HG02759 (cell line): ENCODE data around the gene KATNAL1.
"Not testable (repeated sequence)": the region's sequence is repeated elsewhere in the genome, so short reads cannot be mapped to it uniquely, and the experiment has no call there.

Experiments
- ATAC-seq: cut with Tn5 transposase; IDR thresholded peaks from one replicate; pipeline ENCODE4 v1.9.1; 2021; ENCODE audit warnings: mild to moderate bottlenecking, moderate library complexity; ENCODE audit not compliant: unreplicated experiment

The KATNAL1 gene

GRCh38 chr13:30295116-30295515 lies 12.2 kb downstream of the KATNAL1 start:
- no peak for ATAC-seq

DNA sequence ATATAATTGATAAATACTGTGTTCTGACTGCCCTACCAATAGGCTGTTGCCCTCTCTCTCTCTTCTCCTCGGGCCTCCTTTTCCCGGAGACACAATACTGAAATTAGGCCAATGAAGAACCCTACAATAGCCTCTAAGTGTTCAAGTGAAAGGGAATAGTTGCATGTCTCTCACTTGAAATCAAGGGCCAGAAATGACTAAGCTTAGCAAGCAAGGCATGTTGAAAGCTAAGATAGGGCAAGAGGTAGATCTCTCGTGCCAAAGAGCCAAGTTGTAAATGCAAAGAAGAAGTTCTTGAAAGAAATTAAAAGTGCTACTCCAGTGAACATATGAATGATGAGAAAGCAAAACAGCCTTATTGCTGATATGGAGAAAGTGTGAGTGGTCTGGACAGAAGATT lies 13.3 kb downstream of the KATNAL1 start:
- ATAC-seq = no peak

DNA sequence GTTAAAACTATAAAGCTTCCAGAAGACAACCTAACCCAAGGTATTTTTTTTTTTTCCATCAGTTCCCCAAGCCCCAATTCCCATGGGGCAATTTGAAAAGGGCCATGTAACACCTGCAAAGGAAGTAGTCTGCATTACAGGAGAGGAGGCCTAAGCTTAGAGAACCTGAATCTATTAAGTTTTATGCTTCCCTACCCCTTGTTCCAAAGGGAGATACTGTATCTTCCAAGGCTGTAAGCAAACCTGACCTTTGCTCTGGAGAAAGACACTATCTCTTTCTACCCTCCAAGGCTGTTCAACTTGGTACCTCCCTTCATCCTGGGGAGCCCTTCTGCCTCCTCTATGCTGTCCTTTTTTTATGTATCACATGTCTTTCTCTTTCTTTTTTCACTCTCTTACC lies 15.0 kb downstream of the KATNAL1 start:
- no peak for ATAC-seq

GRCh38 chr13:30290812-30291436 lies 16.4 kb downstream of the KATNAL1 start:
- no peak for ATAC-seq

DNA sequence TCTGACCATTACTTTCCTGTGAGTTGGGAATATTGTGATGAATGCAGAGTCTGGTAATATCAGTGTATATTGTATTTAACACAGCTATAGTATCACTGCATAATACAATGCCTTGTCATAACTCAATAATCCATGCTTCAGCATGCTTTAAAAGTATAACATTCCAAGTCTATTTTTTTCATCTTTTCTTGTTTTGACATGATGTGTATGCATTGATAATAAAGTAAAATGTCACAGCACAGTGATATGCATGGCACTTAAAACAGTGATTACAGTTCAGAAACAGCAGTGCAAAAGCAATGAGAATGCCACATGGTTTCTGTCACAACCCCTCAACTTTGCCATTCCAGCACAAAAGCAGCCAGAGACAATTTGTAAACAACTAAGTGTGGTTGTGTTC lies 17.8 kb downstream of the KATNAL1 start:
- ATAC-seq = no peak

GRCh38 chr13:30286059-30286458 lies 21.3 kb downstream of the KATNAL1 start:
- ATAC-seq = not testable (repeated sequence)

DNA sequence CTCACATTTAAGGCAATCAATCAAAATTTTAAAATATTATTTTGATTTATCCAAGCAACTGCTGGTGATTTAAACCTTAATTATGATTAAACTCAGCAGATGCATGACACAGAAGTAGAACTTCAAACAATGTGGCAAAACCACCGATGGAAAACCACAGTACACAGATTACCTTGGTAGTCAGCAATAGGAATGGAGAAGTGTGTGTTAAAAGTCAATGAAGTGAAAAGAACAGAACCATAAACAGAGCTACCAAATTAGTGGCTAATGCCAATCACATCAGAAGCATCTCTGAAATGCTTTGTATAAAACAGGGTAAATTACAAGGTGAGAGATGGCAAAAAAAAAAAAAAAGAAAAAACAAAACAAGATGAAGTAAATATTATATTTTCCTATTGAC lies 31.2 kb downstream of the KATNAL1 start:
- ATAC-seq = no peak

DNA sequence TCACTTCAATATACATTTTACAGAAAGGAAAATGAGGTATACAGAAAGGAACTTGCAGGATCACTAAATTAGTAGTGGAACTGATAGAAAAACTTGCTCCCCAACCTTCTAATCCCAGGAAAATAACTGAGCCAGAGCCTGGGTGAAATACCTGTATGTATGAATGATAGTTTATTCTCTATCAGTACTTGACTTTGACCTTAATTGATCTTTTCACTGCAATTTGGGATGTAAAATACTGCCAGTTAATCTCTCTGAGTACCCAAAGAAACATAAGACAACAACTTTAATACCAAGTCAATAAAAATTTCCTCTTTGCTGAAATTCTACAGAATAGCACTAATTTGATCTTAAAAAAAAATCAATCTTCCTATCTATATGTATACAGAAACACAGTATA lies 33.3 kb downstream of the KATNAL1 start:
- no peak for ATAC-seq

DNA sequence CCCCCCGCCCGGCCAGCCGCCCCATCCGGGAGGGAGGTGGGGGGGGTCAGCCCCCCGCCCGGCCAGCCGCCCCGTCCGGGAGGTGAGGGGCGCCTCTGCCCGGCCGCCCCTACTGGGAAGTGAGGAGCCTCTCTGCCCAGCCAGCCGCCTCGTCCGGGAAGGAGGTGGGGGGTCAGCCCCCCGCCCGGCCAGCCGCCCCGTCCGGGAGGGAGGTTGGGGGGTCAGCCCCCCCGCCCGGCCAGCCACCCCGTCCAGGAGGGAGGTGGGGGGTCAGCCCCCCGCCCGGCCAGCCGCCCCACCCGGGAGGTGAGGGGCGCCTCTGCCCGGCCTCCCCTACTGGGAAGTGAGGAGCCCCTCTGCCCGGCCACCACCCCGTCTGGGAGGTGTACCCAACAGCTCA lies 37.3 kb downstream of the KATNAL1 start:
- ATAC-seq = not testable (repeated sequence)

GRCh38 chr13:30268673-30269072 lies 38.7 kb downstream of the KATNAL1 start:
- no peak for ATAC-seq

DNA sequence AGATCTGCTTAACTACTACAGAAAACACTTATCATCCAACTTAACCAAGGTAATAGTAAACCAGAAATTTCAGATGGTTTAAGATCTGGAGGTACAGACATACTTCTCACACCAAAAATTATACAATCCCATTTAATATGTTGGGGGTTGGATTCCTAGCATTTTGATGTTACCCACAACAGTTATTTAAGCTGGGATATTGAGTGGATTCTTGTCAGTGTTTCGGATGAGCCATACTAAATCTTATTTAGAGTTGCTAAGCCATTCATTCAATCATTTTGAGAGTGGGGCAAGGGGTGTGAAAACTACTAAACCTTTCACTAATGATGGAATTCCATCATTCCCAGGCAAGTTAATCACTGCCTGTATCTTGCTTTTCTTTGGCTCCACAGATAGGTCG lies 40.6 kb downstream of the KATNAL1 start:
- no peak for ATAC-seq

DNA sequence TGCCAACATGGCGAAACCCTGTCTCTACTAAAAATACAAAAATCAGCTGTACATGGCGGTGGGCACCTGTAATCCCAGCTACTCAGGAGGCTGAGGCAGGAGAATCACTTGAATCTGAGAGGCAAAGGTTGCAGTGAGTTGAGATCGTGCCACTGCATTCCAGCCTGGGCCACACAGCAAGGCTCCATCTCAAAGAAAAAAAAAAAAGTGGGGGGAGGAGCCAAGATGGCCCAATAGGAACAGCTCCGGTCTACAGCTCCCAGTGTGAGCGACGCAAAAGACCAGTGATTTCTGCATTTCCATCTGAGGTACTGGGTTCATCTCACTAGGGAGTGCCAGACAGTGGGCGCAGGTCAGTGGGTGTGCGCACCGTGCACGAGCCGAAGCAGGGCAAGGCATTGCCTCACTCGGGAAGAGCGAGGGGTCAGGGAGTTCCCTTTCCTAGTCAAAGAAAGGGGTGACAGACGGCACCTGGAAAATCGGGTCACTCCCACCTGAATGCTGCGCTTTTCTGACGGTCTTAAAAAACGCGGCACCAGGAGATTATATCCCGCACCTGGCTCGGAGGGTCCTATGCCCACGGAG lies 48.1 kb downstream of the KATNAL1 start:
- not testable (repeated sequence) for ATAC-seq

- ATAC-seq = no peak
Measured at GRCh38 chr13:30257468-30258099, 49.8 kb downstream of the KATNAL1 start.

- no peak for ATAC-seq
Measured at GRCh38 chr13:30256713-30257467, 50.5 kb downstream of the KATNAL1 start.

GRCh38 chr13:30255696-30256095 lies 51.7 kb downstream of the KATNAL1 start:
- no peak for ATAC-seq

DNA sequence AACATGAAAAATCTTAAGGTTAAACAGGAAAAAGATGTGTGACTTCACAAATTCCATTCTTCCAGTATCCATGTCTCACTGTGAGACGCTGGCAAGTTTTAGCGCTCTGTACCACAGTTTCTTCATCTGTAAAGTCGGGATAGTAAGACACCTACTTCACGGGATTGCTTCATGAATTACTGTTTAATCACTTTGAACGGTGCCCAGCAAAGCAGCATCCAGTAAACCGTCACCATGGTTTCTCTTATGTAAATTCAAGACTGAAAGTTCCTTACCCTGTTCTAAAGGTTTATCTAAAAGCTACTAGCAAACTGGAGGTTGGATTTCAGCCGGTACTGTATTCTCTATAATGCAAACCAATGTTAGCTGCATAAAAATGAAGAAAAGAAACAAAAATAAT lies 53.5 kb downstream of the KATNAL1 start:
- ATAC-seq = no peak

DNA sequence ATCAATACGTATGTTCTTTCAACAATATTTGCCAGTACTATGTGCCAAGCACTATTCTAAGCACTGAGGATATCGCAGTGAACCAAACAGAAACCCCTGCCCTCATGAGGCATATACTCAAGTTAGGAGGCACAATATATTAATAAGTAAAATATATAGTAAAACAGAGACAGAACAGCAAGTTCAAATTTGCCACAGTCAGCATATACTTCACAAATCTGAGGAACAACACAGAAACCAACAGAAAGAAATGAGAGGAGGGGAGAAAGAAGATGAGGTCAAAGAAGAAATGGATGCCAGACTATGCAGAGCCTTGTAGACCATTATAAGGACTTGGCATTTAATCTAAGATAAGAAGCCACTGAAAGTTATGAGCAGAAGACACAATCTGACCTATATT lies 59.9 kb downstream of the KATNAL1 start:
- no peak for ATAC-seq

DNA sequence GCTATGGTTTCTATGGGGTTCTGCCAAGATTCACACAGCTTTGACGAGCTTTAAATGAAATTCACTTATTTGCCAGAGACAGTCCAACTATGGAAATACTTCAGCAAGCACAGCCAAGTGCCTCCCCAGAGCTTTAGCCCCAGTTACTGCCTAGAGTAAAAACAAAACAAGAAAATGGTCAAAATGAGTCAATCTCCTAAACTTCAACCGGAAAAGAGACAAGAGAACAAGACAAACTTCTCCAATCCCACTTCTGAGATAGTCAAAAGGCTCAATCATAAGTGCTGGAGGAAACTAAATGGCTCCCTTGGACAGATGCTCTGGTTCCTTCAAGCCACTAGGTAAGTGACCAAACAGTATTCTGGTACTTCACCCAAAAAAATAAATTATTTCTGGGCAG lies 65.8 kb downstream of the KATNAL1 start:
- ATAC-seq = peak; percentile 80

- peak; percentile 63 for ATAC-seq
Measured at GRCh38 chr13:30240608-30241007, 66.7 kb downstream of the KATNAL1 start.

GRCh38 chr13:30235216-30235615 lies 72.1 kb downstream of the KATNAL1 start:
- ATAC-seq = no peak

GRCh38 chr13:30234619-30235162 lies 72.7 kb downstream of the KATNAL1 start:
- no peak for ATAC-seq

- ATAC-seq = no peak
Measured at GRCh38 chr13:30224732-30225131, 82.6 kb downstream of the KATNAL1 start.
